NCI-H345 treated with DMSO at 0.1 percent for 48 hours (cell line): ENCODE data around the gene CTTNBP2.
A peak's percentile ranks its signal among the peaks of the same experiment; 100 is the strongest.

ENCODE experiments used
- DNase-seq: peaks from one replicate; lab custom pipeline; 2025; ENCODE audit not compliant: unreplicated experiment; lab: John Stamatoyannopoulos, UW

The CTTNBP2 gene

DNA sequence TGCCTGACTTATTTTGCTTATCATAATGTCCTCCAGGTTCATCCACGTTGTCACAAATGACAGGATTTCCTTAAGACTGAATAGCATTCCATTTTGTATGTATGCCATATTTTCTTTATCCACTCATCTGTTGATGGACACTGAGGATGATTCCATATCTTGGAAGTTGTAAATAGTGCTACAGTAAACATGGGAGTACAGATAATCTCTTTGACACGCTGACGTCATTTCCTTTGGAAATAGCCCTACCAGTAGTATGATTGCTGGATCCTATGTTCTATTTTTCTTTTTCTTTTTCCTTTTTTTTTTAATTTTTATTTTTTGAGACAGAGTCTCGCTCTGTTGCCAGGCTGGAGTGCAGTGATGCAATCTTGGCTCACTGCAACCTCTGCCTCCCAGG, 167.6 kb downstream of the CTTNBP2 start:
- no peak for DNase-seq

DNA sequence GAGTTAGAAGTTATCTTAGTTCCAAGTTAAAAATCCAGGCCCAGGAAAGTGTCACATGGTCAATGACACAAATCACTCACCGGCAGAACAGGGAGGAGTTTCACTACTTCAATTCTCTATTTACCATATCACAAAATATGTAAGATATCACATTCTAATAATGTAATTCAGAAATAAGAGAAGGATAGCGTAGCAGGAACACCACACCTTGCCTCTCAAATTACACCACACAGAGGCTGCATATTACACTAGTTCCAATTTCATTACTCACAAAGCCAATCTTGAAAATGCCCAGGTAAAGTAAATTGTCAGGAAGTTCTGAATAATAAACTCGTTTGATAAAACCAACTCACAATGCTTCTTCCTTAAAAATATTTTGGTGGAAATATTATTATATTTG, 169.2 kb downstream of the CTTNBP2 start:
- DNase-seq, result no peak

DNA sequence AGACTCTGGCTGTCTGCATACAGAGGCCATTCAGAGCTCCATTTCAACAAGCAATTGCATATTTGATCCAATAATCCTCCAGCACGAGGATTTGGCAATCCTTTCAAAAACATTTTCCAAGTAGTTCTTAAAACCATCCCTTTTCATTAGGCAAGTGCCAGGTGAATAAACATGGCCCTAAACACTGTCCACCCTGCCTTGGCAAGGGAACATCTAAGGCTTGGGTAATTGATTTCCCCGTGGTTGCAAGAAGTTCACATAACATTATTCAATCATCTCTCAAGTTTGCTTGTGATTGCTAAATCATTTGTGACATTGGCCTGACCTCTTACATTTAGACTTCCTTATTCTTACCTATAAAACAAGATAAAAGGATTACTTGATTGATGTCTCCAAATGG, 175.2 kb downstream of the CTTNBP2 start:
- DNase-seq, result no peak

DNA sequence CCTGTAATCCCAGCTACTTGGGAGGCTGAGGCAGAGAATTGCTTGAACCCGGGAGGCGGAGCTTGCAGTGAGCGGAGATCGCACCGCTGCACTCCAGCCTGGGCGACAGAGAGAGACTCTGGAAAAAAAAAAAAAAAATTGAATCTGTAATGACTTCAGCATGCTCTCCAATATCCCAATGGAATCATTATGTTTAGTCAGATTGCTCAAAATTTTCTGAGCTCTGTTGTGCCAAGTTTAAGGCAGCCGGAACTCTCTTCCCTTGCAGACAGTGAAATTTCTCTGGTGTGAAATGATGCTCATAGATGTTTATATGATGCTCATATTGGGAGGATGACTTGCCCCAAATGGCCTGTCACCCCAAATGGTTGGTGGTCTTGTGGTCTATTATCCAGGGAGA, 180.9 kb downstream of the CTTNBP2 start:
- no peak for DNase-seq

DNA sequence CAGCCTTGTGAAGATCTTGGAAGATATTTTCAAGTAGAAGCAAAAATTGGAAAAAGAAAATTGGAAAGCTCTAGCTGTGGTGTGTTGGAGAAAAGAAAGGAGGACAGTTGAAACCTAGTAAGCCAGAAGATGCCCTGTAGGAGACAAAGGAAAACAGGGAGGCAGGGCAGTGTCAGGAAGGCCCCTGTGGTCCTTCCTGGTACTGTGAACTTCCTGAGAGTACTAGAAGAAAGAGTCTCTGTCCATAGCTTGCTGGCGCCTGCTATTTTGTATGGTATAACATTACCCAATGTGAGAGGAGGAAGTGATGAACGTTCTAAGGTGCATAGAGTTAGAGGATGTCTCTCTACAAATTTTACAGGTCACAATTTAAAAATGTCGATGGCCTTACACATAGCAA, 183.1 kb downstream of the CTTNBP2 start:
- DNase-seq, result no peak

DNA sequence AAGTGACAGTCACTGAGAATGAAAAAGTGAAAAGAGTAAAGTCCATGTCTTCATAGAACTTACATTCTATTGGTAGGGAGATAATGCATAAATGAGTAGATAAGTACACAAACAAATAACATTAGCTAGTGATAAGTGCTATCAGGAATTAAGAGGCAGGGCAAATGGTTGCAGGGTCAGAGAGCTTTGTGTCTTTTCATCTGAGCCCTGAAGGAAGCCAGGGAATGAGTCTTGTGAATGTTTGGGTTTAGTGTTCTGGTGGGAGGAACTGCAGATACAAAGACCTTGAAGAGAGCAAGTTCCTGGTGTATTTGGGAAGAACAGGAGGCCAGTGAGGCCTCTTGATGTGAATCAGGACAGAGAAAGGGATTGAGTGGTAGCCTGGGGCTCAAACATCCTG, 183.8 kb downstream of the CTTNBP2 start:
- DNase-seq, result no peak

DNA sequence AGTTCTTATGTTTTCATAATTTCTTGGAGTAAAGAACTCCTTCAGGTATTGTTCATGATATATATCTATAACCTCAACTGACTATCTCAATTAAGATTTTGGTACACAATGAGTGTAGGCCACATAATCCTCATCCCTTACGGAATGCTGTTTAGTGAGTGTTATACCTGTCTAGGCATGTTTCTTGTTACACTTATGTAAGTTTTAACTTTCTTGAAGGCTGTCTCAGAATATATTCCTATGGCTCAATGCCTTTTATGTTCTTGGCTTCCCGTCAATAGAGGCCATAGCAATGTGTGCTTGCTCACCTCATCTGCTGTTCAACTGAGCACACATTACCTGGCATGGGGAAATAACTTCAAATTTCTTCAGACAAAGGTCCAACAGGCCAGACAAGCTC, 185.1 kb downstream of the CTTNBP2 start:
- DNase-seq, result no peak

DNA sequence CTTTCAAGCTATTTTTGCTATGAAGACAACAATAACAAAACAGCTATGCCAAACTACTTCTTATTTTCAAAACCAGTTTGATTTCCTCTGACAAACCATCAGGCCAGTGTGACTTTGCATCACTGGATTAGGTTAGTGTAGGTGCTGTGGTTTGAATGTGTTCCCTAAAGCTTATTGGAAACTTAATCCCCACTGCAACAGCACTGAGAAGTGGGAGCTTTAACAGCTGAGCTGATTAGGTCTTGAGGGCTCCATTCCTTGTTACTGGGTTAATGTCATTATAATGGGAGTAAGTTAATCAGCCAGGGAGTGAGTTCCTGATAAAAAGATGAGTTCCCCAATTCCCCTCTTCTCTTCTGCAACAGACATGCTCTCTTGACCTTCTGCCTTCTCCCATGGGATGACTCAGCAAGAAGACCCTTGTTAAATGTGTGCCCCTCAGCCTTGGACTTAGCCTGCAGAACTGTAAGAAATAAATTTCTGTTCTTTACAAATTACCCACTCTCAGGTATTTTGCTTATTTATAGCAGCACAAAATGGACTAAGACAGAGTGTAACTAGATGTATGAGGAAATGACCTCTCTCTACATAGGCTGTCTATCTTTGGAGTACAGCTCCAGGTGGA, 186.8 kb downstream of the CTTNBP2 start:
- DNase-seq, result no peak

DNA sequence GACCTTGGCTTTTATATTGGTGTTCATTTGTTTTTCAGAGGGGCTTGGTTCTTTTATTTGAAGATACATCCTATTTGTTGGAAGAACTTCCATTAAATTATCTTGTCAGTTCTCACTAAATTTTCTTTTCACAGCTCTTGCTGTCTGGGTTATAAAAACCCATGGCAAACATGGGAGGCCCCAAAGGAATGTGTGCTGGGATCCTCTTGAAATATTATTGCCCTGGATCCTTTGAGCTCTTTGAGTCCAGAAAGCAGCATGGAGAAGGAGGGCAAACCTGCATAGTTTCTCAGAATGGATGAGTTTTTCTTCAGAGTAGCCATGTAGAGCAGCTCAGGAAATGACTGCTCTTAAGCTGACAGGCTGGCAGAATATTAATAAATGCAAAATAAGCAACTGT, 187.4 kb downstream of the CTTNBP2 start:
- no peak for DNase-seq

DNA sequence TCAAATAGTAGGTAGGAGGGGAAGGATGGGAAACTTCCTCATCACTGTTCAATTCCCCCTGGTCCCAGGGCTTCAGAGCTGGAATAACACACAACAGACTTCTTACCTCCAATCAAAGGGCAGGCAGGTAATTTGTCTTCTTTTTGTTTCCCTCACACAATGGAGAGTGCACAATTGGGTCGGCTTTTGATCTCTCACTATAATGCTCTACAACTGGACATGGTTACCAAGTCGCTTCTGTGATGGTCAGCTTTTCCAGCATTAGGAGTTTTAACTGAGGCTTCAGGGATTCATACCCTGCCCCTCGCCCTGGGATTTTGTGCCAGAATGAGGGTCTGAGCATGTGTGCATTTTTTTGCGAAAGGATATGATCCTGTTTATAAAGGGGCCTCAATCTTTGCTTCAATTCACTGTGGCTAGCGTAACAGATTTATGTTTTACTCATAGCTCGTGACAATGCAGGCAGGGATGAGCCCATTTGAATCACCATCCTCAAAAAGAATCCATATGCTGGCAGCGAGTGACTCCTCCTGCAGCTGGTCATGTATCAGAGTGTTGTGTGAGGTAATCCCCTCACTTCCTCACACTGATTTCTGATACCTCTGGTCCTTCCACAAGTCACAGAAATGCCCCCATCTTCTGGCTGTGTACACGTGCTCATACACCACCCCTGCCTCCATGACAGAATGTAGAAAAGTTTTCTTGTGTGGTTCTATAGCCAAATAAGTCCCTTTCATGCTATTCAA, 189.6 kb downstream of the CTTNBP2 start:
- no peak for DNase-seq

DNA sequence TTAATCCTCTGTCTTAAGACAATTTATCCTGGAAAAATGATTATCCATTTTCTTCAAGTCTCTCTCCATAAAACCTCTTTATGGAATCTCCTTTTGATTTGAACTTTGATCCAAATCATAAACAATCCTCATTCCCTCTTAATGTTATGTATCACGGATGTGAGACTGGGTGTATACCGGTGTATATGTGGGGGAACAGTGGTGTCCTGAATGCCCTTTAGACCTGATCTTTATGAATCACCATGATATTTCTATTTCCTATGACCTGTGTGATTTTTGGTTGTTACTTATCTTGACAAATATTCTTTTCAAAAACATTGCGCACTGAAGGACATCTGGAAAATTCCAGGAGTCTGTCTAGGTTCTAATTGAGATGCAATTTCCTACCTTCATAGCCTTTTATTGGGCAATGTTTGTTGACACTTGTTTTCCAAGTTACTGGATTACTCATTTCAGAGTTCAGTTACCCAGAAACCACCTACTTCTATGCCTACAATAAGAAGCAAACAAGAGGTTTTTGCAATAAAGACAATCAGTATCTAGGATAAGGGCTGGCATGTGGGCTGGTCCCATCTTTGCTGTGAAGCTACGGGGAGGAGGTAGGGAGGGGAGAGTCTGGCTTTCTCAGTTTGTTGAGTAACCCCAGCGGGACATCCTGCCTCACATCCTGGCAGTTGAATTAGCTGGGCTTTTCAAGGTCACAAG, 190.4 kb downstream of the CTTNBP2 start:
- DNase-seq, result no peak

DNA sequence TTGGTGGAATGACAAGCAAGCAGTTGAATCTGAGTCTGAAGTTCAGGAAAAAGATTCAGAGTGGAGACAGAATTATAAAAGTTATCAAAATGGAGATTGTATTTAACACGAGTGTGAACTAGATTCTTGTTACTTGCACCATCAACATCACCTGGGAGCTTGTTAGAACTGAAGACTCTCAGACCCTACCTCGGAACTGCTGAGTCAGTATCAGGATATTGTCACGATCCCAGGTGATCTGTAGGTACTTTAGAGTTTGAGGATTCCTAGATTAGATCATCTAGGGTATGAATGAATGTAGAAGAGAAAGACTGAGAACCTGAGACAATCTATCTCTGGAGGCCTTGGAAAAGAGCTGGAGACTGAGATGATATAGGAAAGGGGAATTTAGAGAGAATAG, 194.1 kb downstream of the CTTNBP2 start:
- no peak for DNase-seq

DNA sequence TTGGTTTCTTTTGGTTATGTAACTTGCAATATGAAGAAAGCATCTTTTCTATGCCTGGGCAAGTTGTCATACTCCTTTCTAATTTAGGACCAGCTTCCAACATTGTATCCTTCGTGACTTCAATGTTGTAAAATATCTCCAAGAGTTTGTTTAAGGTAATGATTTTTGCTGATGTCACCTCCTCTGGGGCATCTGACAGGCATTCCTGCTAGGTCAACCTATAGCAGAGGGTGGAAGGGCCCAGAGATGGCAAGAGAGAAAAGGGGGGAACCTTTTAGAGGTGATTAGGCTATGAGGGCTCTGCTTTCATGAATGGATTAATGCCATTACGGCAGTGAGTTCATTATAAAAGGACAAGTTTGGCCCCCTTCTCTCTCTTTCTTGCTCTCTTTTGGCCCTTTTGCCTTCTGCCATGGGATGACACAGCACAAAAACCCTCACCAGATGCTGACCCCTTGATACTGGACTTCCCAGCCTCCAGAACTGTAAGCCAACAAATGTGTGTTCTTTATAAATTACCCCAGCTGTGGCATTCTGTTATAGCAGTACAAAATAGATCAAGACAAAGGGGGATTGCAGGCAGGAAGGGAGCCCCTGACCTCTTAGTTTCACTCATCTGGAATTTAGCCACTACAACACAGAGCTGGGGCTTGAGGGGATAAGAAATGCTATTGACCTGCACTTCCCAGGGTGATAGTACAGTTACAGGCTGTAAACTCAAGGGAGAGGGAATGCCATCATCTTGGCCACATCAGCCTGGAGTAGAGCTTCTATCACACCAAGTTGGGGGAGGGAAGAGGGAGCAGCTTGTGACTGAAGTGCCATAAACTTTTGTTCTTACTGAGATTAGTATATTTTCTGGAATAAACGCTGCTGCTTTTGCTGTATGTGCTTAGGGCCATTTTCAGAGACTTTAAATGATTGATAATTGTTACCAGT, 197.5 kb downstream of the CTTNBP2 start:
- DNase-seq, result no peak

DNA sequence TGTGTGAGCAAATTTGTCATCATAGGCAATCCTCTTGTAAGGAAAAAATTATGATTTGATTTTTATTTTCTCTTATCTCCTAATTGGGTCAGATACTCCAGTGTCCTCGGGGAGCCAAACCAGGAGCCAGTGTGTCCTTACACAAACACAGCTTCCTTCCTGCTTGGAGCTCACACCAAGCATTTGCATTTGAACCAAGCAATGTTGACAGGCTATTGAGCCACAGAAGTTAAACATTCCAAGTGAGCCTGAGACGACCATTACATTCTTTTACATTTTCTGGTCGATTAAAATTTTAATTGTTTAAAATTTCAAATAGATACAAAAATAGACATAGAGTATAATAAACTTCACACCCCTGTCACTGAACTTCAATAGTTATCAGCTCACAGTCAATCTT, 198.6 kb downstream of the CTTNBP2 start:
- no peak for DNase-seq

DNA sequence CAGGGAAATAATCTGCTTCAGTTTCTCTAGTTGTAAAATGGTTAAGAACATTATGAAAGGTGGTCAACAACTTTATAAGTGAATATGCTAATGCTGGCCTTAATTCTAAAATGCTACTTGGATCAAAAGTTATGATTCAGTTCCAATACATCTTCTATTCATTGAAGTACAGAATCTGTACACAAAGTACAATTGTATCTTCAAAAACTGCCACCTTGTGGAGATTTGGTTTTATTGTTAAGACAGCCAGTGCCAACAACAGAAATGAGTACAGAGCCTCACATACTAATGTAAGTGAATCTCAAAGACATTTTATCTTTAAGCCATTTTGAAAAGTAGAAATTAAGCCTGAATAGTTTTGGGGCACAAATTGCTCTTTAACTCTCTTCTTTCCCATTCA, 199.4 kb downstream of the CTTNBP2 start:
- DNase-seq, result peak; percentile 73

DNA sequence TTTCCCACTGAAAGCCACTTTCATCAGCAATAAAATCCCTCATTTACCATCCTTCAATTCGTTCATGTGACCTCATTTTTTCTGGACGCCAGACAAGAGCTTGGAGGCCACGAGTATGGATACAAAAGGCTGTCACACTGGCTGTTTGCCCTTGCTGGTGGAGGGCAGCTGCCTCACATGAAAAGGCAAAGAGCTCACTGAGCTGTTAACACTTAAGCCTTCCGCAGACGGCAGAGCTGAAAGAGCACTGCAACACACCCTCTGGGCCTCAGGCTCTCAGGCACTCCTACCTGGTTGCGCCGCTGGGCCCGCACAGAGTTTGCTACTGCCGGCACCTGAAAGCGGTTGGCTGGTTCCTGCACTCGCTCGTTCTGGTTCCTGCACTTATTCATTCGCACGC, 199.9 kb downstream of the CTTNBP2 start:
- DNase-seq, result peak; percentile 80

DNA sequence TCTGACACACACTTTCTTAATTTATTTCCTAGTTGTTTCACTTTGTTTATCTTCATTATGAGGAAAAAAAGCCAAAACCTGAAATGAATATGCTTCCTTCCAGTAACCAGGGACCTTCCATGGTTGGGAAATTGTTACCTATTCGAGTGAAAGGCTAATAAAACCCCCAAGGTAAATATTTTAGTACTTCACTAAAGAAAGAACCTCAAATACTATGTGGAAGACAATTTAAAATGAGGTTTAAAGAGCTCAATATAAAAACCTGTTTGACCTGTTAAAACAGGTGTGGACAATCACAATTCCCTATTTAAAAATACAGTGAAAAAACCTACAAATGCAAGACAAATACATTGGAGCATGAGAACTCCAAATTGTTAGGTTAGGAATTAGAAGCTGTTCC, 200.8 kb downstream of the CTTNBP2 start:
- peak; percentile 34 for DNase-seq

DNA sequence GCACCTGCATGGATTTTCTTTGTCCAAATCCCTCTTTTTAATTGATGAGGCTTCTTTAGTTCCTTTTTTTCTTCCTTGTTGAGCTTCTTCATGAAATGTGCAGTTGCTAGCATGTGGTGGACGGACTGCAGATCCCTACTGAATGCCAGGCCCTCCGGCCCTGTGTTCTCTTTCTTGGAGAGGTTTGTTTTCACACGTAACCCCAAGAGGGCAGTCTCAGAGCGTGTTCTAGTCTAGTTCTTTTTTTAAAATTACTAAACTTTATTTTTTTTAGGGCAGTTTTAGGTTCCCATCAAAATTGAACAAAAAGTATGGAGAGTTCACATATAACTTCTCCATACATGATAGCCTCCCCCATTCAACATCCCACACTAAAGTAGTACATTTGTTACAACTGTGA, 203.4 kb downstream of the CTTNBP2 start:
- DNase-seq, result no peak

DNA sequence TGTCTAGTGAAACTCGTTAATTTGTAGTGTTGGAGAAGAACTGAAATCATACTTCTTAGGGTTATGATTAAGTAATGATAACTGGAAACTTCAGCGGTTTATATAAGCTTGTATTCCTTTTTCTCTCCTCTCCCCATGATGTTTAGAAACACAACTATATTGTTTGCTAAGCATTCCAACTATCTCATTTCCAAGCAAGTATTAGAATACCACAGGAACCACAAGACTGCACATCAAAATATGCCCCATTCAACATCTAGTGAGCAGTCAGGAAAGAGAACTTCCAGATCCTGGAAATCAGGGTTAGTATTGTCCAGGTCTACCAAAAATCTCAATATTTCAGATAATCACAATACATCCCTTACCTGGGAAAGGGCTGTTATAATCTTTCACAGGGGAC, 205.8 kb downstream of the CTTNBP2 start:
- DNase-seq, result no peak

DNA sequence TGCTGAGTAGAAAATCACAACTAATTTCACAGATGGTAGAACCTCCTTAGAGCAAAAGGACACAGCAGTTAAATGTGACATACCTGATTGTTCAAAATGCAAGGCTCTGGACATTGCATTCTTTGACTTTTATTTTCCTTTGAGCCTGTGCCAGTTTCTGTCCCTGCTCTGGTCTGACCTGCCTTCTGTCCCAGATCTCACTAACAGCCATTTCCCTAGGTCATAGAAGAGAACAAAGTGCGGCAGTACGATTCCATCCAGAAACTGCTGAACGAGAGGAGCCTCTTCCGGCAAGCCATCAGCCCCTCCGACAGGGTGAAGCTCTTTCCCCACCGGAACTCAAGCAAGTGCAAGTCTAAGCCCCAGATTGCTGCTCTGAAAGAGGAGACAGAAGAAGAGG, 206.6 kb downstream of the CTTNBP2 start:
- DNase-seq, result no peak

DNA sequence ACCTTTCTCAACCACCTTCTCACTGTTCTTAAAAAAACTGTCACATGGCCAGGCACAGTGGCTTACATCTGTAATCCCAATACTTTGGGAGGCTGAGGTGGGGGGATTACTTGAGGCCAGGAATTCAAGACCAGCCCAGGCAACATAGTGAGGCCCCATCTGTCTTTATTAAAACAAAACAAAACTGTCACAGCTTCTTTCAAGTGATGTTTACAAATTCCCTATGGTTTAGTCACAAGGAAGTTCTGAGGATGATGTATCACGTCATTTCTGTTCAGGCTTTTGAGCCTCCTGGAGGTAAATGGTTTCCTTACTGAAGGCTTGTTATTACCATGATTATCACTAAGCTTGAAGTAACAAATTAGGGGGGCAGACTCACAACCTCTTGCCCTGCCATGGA, 207.2 kb downstream of the CTTNBP2 start:
- no peak for DNase-seq
